Measurements from ENCODE around the gene OGG1. TPM values are rescaled to one million over a fixed set of nuclear protein-coding genes. Genes with fewer than 3 reads are reported as not detected.

Gene OGG1
- total RNA-seq, 6 experiments from 2014 or later, result 12.3 to 27.8 (median 15.7) TPM

DNA sequence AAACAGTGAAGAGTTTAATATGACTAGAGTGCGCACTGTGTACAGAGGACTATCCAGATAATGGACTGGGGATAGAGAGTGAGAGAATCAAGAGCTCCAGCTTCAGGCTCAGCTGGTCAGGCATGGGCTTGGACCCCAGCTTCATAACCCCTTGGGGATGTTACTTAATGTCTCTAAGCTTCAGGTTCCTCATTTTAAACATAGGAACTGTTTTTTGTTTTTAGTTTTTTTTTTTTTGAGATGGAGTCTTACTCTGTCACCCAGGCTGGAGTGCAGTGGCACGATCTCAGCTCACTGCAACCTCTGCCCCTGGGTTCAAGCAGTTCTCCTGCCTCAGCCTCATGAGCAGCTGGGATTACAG, 28.1 kb upstream of the OGG1 start:
- WGBS (ENCODE audit: insufficient coverage, low coverage, low lambda C conversion rate, missing lambda C conversion rate), result 25% methylated on average over 1 of the region's 2 CpGs
- no peaks in the 10 kb centered on the region for H3K4me1 ChIP-seq
- H3K9me3 ChIP-seq, result no peaks in the 10 kb centered on the region
- no peaks in the 10 kb centered on the region for H3K27me3 ChIP-seq
- H3K27ac ChIP-seq, result no peak overlapping the region
- H3K36me3 ChIP-seq, result no peaks in the 10 kb centered on the region
- DNase-seq (no peak), ATAC-seq (no peak)
- TF ChIP-seq, protein P1, sequence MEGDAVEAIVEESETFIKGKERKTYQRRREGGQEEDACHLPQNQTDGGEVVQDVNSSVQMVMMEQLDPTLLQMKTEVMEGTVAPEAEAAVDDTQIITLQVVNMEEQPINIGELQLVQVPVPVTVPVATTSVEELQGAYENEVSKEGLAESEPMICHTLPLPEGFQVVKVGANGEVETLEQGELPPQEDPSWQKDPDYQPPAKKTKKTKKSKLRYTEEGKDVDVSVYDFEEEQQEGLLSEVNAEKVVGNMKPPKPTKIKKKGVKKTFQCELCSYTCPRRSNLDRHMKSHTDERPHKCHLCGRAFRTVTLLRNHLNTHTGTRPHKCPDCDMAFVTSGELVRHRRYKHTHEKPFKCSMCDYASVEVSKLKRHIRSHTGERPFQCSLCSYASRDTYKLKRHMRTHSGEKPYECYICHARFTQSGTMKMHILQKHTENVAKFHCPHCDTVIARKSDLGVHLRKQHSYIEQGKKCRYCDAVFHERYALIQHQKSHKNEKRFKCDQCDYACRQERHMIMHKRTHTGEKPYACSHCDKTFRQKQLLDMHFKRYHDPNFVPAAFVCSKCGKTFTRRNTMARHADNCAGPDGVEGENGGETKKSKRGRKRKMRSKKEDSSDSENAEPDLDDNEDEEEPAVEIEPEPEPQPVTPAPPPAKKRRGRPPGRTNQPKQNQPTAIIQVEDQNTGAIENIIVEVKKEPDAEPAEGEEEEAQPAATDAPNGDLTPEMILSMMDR (IDR thresholded peaks at IDR 0.05), result no peak
- TF ChIP-seq POLR2A (IDR thresholded peaks at IDR 0.05), result no peak
- H3K4me3 ChIP-seq, result no peak overlapping the region
- intact Hi-C loops (cut with DNase I), result no loop called here

DNA sequence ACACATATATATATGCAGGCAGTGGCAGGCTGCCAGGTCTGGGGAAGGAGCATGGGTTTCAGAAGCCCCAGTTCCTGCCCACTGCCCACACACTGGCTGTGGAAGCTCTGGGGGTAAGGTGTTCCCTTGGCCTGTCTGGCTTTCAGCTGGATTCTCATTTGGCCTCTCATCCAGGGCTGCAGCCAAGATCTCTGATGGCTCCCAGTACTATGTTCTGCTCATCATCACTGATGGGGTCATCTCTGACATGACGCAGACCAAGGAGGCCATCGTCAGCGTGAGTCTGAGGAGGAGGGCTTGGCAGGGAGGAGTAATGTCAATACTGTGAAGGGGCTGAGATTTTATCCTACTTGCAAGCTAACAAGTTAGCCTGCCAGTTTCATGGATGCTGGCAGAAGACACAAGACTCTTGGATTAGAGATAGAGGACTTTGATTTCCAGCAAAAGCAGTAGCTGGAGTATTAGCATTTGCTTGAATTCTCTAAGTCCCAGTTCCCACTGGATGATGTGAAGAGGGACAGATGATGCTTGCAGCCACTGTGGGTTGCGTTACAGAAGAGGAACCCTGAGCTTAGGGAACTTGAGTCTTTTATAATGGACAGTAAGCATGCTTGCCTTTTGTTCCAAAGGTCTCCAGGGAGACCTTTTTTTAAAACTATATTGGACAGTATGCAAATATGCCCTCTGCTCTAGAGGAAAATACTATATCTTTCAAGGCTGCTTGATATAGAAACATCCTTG, 23.8 kb upstream of the OGG1 start:
- DNase-seq (no peak), ATAC-seq (no peak)
- no peaks in the 10 kb centered on the region for H3K9me3 ChIP-seq
- no peaks in the 10 kb centered on the region for H3K36me3 ChIP-seq
- H3K4me3 ChIP-seq, result no peak overlapping the region
- TF ChIP-seq, protein P1 (IDR thresholded peaks at IDR 0.05), result no peak
- no peak for TF ChIP-seq POLR2A (IDR thresholded peaks at IDR 0.05)
- WGBS (ENCODE audit: insufficient coverage, low coverage, low lambda C conversion rate, missing lambda C conversion rate), result 64% methylated on average over 4 of the region's 4 CpGs
- H3K4me1 ChIP-seq, result no peaks in the 10 kb centered on the region
- H3K27me3 ChIP-seq, result no peaks in the 10 kb centered on the region
- intact Hi-C loops (cut with DNase I), result no loop called here
- H3K27ac ChIP-seq, result no peak overlapping the region

DNA sequence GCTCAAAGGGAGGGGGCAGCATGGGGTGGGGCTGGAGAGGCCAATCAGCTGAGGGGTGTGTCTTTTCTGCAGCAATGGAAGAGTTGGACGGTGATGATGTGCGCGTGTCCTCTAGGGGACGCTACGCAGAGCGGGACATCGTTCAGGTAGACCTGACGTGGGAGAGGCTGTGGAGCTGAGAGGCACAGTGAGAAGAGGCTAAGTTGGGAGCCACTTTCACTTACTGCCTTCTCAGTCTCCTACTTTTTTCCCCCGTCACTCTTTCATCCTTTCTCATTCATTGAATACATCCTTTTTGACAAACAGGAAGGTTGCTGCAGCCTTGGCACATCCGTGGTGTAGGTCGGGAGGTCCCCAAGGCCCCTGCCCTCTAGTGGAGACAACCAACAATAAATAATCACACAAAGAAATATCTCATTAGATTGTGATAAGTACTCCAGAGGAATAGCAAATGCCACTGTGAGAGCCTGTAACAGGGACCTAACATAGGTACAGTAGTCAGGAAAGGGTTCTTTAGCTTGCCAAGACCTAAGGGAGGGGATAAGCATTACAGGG, 22.6 kb upstream of the OGG1 start:
- intact Hi-C loops (cut with DNase I), result no loop called here
- Histone ChIP-seq H3K9me3 (no peaks in the 10 kb centered on the region), H3K4me1 (peaks cover 0 to under 1% (median 0%) of the 10 kb centered on the region in 4 donors)

DNA sequence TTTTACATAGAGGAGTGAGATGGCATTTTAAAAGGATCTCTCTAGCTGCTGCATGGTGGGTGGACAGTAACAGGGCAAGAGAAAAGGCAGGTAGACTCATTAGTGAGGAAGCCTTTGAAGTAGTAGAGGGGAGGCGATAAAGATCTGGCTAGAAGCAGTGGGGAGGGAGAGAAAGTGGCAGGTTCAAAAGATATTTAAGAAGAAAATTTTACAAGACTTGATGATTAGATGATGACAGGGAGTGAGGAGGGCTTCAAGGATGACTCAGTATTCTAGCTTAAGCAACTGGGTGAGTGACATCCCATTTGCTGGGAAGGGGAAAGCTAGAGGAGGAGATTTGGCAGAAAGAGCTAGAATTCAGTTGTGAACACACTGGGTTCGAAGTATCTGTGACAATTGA, 22.0 kb upstream of the OGG1 start:
- WGBS (ENCODE audit: insufficient coverage, low coverage, low lambda C conversion rate, missing lambda C conversion rate), result 89% methylated on average over 1 of the region's 2 CpGs

More for the DNA sequence above, 22.6 kb upstream of the OGG1 start:
- H3K27me3 ChIP-seq, result no peaks in the 10 kb centered on the region
- 6% methylated on average over 8 of the region's 11 CpGs for WGBS (ENCODE audit: insufficient coverage, low coverage, low lambda C conversion rate, missing lambda C conversion rate)
- no peak overlapping the region for H3K27ac ChIP-seq
- DNase-seq, result no peak
- H3K4me3 ChIP-seq, result no peak overlapping the region
- no peaks in the 10 kb centered on the region for H3K36me3 ChIP-seq
- TF ChIP-seq, protein P1 (IDR thresholded peaks at IDR 0.05), result peak in 3 of 4 donors; percentile 20 to 29 (median 26)
- TF ChIP-seq POLR2A (IDR thresholded peaks at IDR 0.05), result no peak
- ATAC-seq, result no peak

More for the DNA sequence above, 22.0 kb upstream of the OGG1 start:
- intact Hi-C loops (cut with DNase I), result no loop called here
- Histone ChIP-seq H3K36me3 (no peaks in the 10 kb centered on the region), H3K4me3 (no peak overlapping the region), H3K9me3 (no peaks in the 10 kb centered on the region), H3K27ac (no peak overlapping the region), H3K4me1 (peaks cover 0 to 7% (median 3%) of the 10 kb centered on the region in 4 donors), H3K27me3 (no peaks in the 10 kb centered on the region)
- no peak for DNase-seq
- TF ChIP-seq POLR2A (IDR thresholded peaks at IDR 0.05), result no peak
- TF ChIP-seq, protein P1 (IDR thresholded peaks at IDR 0.05), result no peak
- ATAC-seq, result no peak

Data from right lobe of liver (tissue), 6 donors.